Immature natural killer cell (primary cell): ENCODE results near the gene FRMPD4. TPM values are rescaled to one million over a fixed set of nuclear protein-coding genes. Genes with fewer than 3 reads are reported as not detected.

ENCODE experiments used
- DNase-seq, 3 donors: peaks; one replicate each; pipeline ENCODE4 v3.0.0; 2022; ENCODE audit warnings: mixed read lengths in 1 of 3
- H3K27ac Mint-ChIP-seq, 6 donors: one replicate each; pipeline ENCODE4 v1.8.0; 2020; ENCODE audit warnings: mixed read lengths in 6 of 6, mild to moderate bottlenecking in 5 of 6, inconsistent platforms in 4 of 6, moderate library complexity in 3 of 6
- H3K27me3 Mint-ChIP-seq, 3 donors: one replicate each; pipeline ENCODE4 v1.8.0; 2020 to 2021; ENCODE audit warnings: low read depth in 3 of 3, mild to moderate bottlenecking in 3 of 3, mixed read lengths in 3 of 3, moderate library complexity in 3 of 3, inconsistent platforms in 1 of 3
- H3K36me3 Mint-ChIP-seq, 3 donors: one replicate each; pipeline ENCODE4 v1.8.0; 2020; ENCODE audit warnings: mixed read lengths in 3 of 3, inconsistent platforms in 2 of 3, mild to moderate bottlenecking in 2 of 3
- H3K4me1 Mint-ChIP-seq, 2 donors: one replicate each; pipeline ENCODE4 v1.8.0; 2020; ENCODE audit warnings: inconsistent platforms in 2 of 2, mild to moderate bottlenecking in 2 of 2, mixed read lengths in 2 of 2, moderate library complexity in 1 of 2
- H3K4me3 Mint-ChIP-seq, 5 donors: one replicate each; pipeline ENCODE4 v1.8.0; 2020; ENCODE audit warnings: mild to moderate bottlenecking in 5 of 5, mixed read lengths in 5 of 5, inconsistent platforms in 3 of 5, moderate library complexity in 3 of 5
- H3K9me3 Mint-ChIP-seq, 6 donors: one replicate each; pipeline ENCODE4 v1.8.0; 2020; ENCODE audit warnings: mild to moderate bottlenecking in 6 of 6, mixed read lengths in 6 of 6, inconsistent platforms in 4 of 6, moderate library complexity in 3 of 6
- polyA plus RNA-seq, 3 donors: library from polyadenylated mRNA; unstranded; fragments of 300-500 nt; fragmentation: Illumina TruSeq; gene quantifications; one replicate each; pipeline ENCODE4 v1.2.3, GENCODE V29; 2021

The FRMPD4 gene
- polyA plus RNA-seq, 3 donors from 2014 or later = not detected

- H3K4me3 Mint-ChIP-seq = no peak overlapping the region
These were observed 232.3 kb downstream of the FRMPD4 start for GRCh38 chrX:12370497-12370986.

GRCh38 chrX:12372111-12372510 lies 233.8 kb downstream of the FRMPD4 start:
- Mint-ChIP-seq H3K9me3 (peaks cover 0 to 7% (median 0%) of the 10 kb centered on the region in 6 donors), H3K27me3 (peaks cover 0 to 5% (median 2%) of the 10 kb centered on the region in 3 donors), H3K36me3 (no peaks in the 10 kb centered on the region), H3K27ac (no peak overlapping the region), H3K4me3 (no peak overlapping the region), H3K4me1 (no peaks in the 10 kb centered on the region)
- no peak for DNase-seq

More at GRCh38 chrX:12370497-12370986, 232.3 kb downstream of the FRMPD4 start:
- Mint-ChIP-seq H3K27me3 (peaks cover 0 to 13% (median 2%) of the 10 kb centered on the region in 3 donors), H3K27ac (no peak overlapping the region), H3K4me1 (no peaks in the 10 kb centered on the region), H3K9me3 (peaks cover 0 to 2% (median 0%) of the 10 kb centered on the region in 6 donors), H3K36me3 (no peaks in the 10 kb centered on the region)
- no peak for DNase-seq

GRCh38 chrX:12374286-12374685 lies 236.0 kb downstream of the FRMPD4 start:
- Mint-ChIP-seq H3K4me1 (no peaks in the 10 kb centered on the region), H3K27ac (no peak overlapping the region), H3K36me3 (no peaks in the 10 kb centered on the region), H3K27me3 (peaks cover 0 to 4% (median 2%) of the 10 kb centered on the region in 3 donors), H3K9me3 (peaks cover 0 to 12% (median 0%) of the 10 kb centered on the region in 6 donors), H3K4me3 (no peak overlapping the region)
- DNase-seq = no peak

- no peak for DNase-seq
- no peaks in the 10 kb centered on the region for H3K36me3 Mint-ChIP-seq
- H3K4me3 Mint-ChIP-seq = no peak overlapping the region
- no peaks in the 10 kb centered on the region for H3K4me1 Mint-ChIP-seq
- H3K27ac Mint-ChIP-seq = no peak overlapping the region
- peaks cover 0 to 3% (median 0%) of the 10 kb centered on the region in 3 donors for H3K27me3 Mint-ChIP-seq
- peaks cover 0 to 15% (median 0%) of the 10 kb centered on the region in 6 donors for H3K9me3 Mint-ChIP-seq
These were observed 240.0 kb downstream of the FRMPD4 start for GRCh38 chrX:12378253-12378652.

- peaks cover 0 to 5% (median 0%) of the 10 kb centered on the region in 3 donors for H3K27me3 Mint-ChIP-seq
- H3K4me1 Mint-ChIP-seq = no peaks in the 10 kb centered on the region
- peaks cover 0 to 15% (median 0%) of the 10 kb centered on the region in 6 donors for H3K9me3 Mint-ChIP-seq
- DNase-seq = no peak
- H3K4me3 Mint-ChIP-seq = no peak overlapping the region
- H3K36me3 Mint-ChIP-seq = no peaks in the 10 kb centered on the region
- no peak overlapping the region for H3K27ac Mint-ChIP-seq
These were observed 240.4 kb downstream of the FRMPD4 start for GRCh38 chrX:12378706-12379105.

GRCh38 chrX:12379671-12380070 lies 241.4 kb downstream of the FRMPD4 start:
- H3K27me3 Mint-ChIP-seq = peaks cover 0 to 5% (median 0%) of the 10 kb centered on the region in 3 donors
- no peak for DNase-seq
- no peaks in the 10 kb centered on the region for H3K36me3 Mint-ChIP-seq
- H3K4me1 Mint-ChIP-seq = no peaks in the 10 kb centered on the region
- no peak overlapping the region for H3K4me3 Mint-ChIP-seq
- H3K9me3 Mint-ChIP-seq = peaks cover 0 to 15% (median 0%) of the 10 kb centered on the region in 6 donors
- no peak overlapping the region for H3K27ac Mint-ChIP-seq

GRCh38 chrX:12383196-12383595 lies 244.9 kb downstream of the FRMPD4 start:
- Mint-ChIP-seq H3K27me3 (peaks cover 0 to 5% (median 0%) of the 10 kb centered on the region in 3 donors), H3K4me1 (no peaks in the 10 kb centered on the region), H3K36me3 (no peaks in the 10 kb centered on the region), H3K4me3 (no peak overlapping the region), H3K27ac (no peak overlapping the region), H3K9me3 (peaks cover 0 to 10% (median 0%) of the 10 kb centered on the region in 6 donors)
- no peak for DNase-seq

GRCh38 chrX:12390301-12390700 lies 252.0 kb downstream of the FRMPD4 start:
- Mint-ChIP-seq H3K36me3 (no peaks in the 10 kb centered on the region), H3K4me1 (no peaks in the 10 kb centered on the region), H3K27ac (no peak overlapping the region), H3K9me3 (peaks cover 0 to 4% (median 0%) of the 10 kb centered on the region in 6 donors), H3K4me3 (no peak overlapping the region), H3K27me3 (peaks cover 0 to 2% (median 0%) of the 10 kb centered on the region in 3 donors)
- no peak for DNase-seq

- H3K27me3 Mint-ChIP-seq = peaks cover 0 to 5% (median 0%) of the 10 kb centered on the region in 3 donors
- no peak overlapping the region for H3K4me3 Mint-ChIP-seq
- H3K36me3 Mint-ChIP-seq = no peaks in the 10 kb centered on the region
- H3K4me1 Mint-ChIP-seq = no peaks in the 10 kb centered on the region
- DNase-seq = no peak
- H3K27ac Mint-ChIP-seq = no peak overlapping the region
- peaks cover 0 to 4% (median 0%) of the 10 kb centered on the region in 6 donors for H3K9me3 Mint-ChIP-seq
These were observed 258.3 kb downstream of the FRMPD4 start for GRCh38 chrX:12396584-12396983.

- Mint-ChIP-seq H3K36me3 (no peaks in the 10 kb centered on the region), H3K4me1 (no peaks in the 10 kb centered on the region), H3K9me3 (peaks cover 0 to 4% (median 0%) of the 10 kb centered on the region in 6 donors), H3K27ac (no peak overlapping the region), H3K27me3 (peaks cover 0 to 3% (median 2%) of the 10 kb centered on the region in 3 donors), H3K4me3 (no peak overlapping the region)
- DNase-seq = no peak
These were observed 261.9 kb downstream of the FRMPD4 start for GRCh38 chrX:12400218-12400617.

- H3K36me3 Mint-ChIP-seq = no peaks in the 10 kb centered on the region
These were observed 263.0 kb downstream of the FRMPD4 start for GRCh38 chrX:12401252-12401651.

GRCh38 chrX:12403474-12404082 lies 265.3 kb downstream of the FRMPD4 start:
- Mint-ChIP-seq H3K4me3 (no peak overlapping the region), H3K27me3 (peaks cover 0 to 2% (median 0%) of the 10 kb centered on the region in 3 donors), H3K9me3 (peaks cover 0 to 4% (median 0%) of the 10 kb centered on the region in 6 donors), H3K27ac (no peak overlapping the region), H3K4me1 (no peaks in the 10 kb centered on the region), H3K36me3 (no peaks in the 10 kb centered on the region)
- no peak for DNase-seq

More at GRCh38 chrX:12401252-12401651, 263.0 kb downstream of the FRMPD4 start:
- Mint-ChIP-seq H3K27me3 (peaks cover 0 to 3% (median 2%) of the 10 kb centered on the region in 3 donors), H3K9me3 (peaks cover 0 to 2% (median 0%) of the 10 kb centered on the region in 6 donors), H3K27ac (no peak overlapping the region), H3K4me3 (no peak overlapping the region), H3K4me1 (no peaks in the 10 kb centered on the region)
- no peak for DNase-seq

- H3K9me3 Mint-ChIP-seq = peaks cover 0 to 4% (median 0%) of the 10 kb centered on the region in 6 donors
- H3K27me3 Mint-ChIP-seq = peaks cover 0 to 4% (median 2%) of the 10 kb centered on the region in 3 donors
- no peak for DNase-seq
- H3K4me1 Mint-ChIP-seq = no peaks in the 10 kb centered on the region
- no peaks in the 10 kb centered on the region for H3K36me3 Mint-ChIP-seq
- H3K4me3 Mint-ChIP-seq = no peak overlapping the region
- no peak overlapping the region for H3K27ac Mint-ChIP-seq
These were observed 267.0 kb downstream of the FRMPD4 start for GRCh38 chrX:12405306-12405705.

- Mint-ChIP-seq H3K27me3 (peaks cover 0 to 7% (median 4%) of the 10 kb centered on the region in 3 donors), H3K4me1 (no peaks in the 10 kb centered on the region), H3K9me3 (peaks cover 0 to 2% (median 0%) of the 10 kb centered on the region in 6 donors), H3K27ac (no peak overlapping the region), H3K36me3 (no peaks in the 10 kb centered on the region), H3K4me3 (no peak overlapping the region)
- no peak for DNase-seq
These were observed 272.2 kb downstream of the FRMPD4 start for GRCh38 chrX:12410523-12410922.
